Dermis microvascular lymphatic vessel endothelial cell (primary cell): ENCODE data around the gene AGK. TPM values are rescaled to one million over a fixed set of nuclear protein-coding genes. Genes with fewer than 3 reads are reported as not detected.
"Not testable (repeated sequence)": the region's sequence is repeated elsewhere in the genome, so short reads cannot be mapped to it uniquely, and the experiment has no call there.

Source experiments
- DNase-seq, 2 donors: peaks; one replicate each; pipeline versions ENCODE4 v3.0.0 to v3.0.0-alpha.2; 2010; ENCODE audit warnings: low read depth in 2 of 2
- total RNA-seq: library from RNA; depleted of rRNA; stranded (reverse); fragments of >200 nt; gene quantifications from 2 replicates; pipeline ENCODE4 v1.2.1, GENCODE V29; 2014

The AGK gene
- total RNA-seq, 1 donor from 2014 or later: 18.0 TPM

- not testable (repeated sequence) for DNase-seq
These were observed 96.5 kb downstream of the AGK start for GRCh38 chr7:141647701-141648100.

- peak in 1 of 2 donors; percentile 14 for DNase-seq
These were observed 97.3 kb downstream of the AGK start for GRCh38 chr7:141648276-141649114.

- DNase-seq: no peak
These were observed 98.1 kb downstream of the AGK start for GRCh38 chr7:141649137-141649864.

- peak; percentile 76 to 91 for DNase-seq
These were observed 98.8 kb downstream of the AGK start for GRCh38 chr7:141649865-141650634.

- DNase-seq: no peak
These were observed 100.2 kb downstream of the AGK start for GRCh38 chr7:141651417-141651816.

- DNase-seq: no peak
These were observed 101.5 kb downstream of the AGK start for GRCh38 chr7:141652691-141653090.

GRCh38 chr7:141654551-141654950 is 103.3 kb downstream of the AGK start:
- DNase-seq: peak; percentile 80 to 92

GRCh38 chr7:141659501-141659900 is 108.3 kb downstream of the AGK start:
- DNase-seq: no peak

- peak in 1 of 2 donors; percentile 88 for DNase-seq
These were observed 109.0 kb downstream of the AGK start for GRCh38 chr7:141660259-141660658.

GRCh38 chr7:141663081-141663849 is 112.1 kb downstream of the AGK start:
- peak; percentile 44 to 92 for DNase-seq

GRCh38 chr7:141664450-141664849 is 113.2 kb downstream of the AGK start:
- no peak for DNase-seq

GRCh38 chr7:141665208-141666035 is 114.2 kb downstream of the AGK start:
- DNase-seq: no peak

- DNase-seq: no peak
These were observed 114.9 kb downstream of the AGK start for GRCh38 chr7:141666071-141666470.

GRCh38 chr7:141668853-141669252 is 117.6 kb downstream of the AGK start:
- DNase-seq: no peak

- DNase-seq: no peak
These were observed 120.7 kb downstream of the AGK start for GRCh38 chr7:141671705-141672496.

- no peak for DNase-seq
These were observed 122.1 kb downstream of the AGK start for GRCh38 chr7:141673346-141673745.

GRCh38 chr7:141674171-141674671 is 123.0 kb downstream of the AGK start:
- DNase-seq: peak; percentile 87 to 99

GRCh38 chr7:141674702-141675101 is 123.5 kb downstream of the AGK start:
- DNase-seq: peak in 1 of 2 donors; percentile 58
